ENCODE data around the gene NECAB3. TPM values are rescaled to one million over a fixed set of nuclear protein-coding genes. Genes with fewer than 3 reads are reported as not detected.
A peak's percentile ranks its signal among the peaks of the same experiment; 100 is the strongest.

Gene NECAB3
- total and polyA plus RNA-seq, 2 donors (not counting 3 experiments of a cell fraction or from before 2014, with no cell fraction given), result 18.1 to 22.4 TPM

GRCh38 chr20:33662172-33662571 is 12.1 kb downstream of the NECAB3 start, which contains the start of gene C20orf144:
TSS of gene C20orf144 (plus strand) at chr20:33662327. CDS start at chr20:33662346, 19 bp downstream.
- Histone ChIP-seq H2AFZ (ENCODE audit: low read depth, low read length) (peak within 1 kb of the TSS; percentile 80), H3K27ac (ENCODE audit: insufficient read depth, low read depth, low read length) (peak within 1 kb of the TSS; percentile 43), H3K79me2 (ENCODE audit: control insufficient read depth, insufficient read depth, low read length) (no peaks in the 10 kb centered on the region), H3K4me1 (ENCODE audit: control insufficient read depth, extremely low read depth, insufficient read depth, low read length) (peaks cover 19% of the 10 kb centered on the region), H3K27me3 (ENCODE audit: control insufficient read depth in 2 of 2, insufficient read depth in 2 of 2, low read length in 2 of 2) (no peaks in the 10 kb centered on the region), H4K20me1 (replicated peaks; ENCODE audit: control insufficient read depth, extremely low read depth, insufficient read depth, low read length) (no peaks in the 10 kb centered on the region), H3K9ac (replicated peaks; ENCODE audit: extremely low read depth, insufficient read depth, low read length) (no peak within 1 kb of the TSS), H3K9me1 (replicated peaks; ENCODE audit: control insufficient read depth, extremely low read depth, insufficient read depth, low read length) (no peaks in the 10 kb centered on the region), H3K9me3 (replicated peaks; ENCODE audit: control insufficient read depth, insufficient read depth, low read length) (no peaks in the 10 kb centered on the region), H3K4me3 (replicated peaks in 1 of 3; ENCODE audit: insufficient read depth in 1 of 3, low read depth in 1 of 3, low read length in 3 of 3) (peak within 1 kb of the TSS; percentile 56 to 75 (median 59)), H3K36me3 (ENCODE audit: control insufficient read depth in 2 of 2, extremely low read depth in 1 of 2, insufficient read depth in 2 of 2, low read length in 2 of 2) (no peaks in the 10 kb centered on the region), H3K4me2 (ENCODE audit: insufficient read depth, low read length) (peak within 1 kb of the TSS; percentile 86)
- no peak for FAIRE-seq
- DNase-seq (ENCODE audit: low read depth, low spot score), result no peak
- intact Hi-C loops (cut with micrococcal nuclease), result loop anchor here (10.0 kb wide), 1 partner anchor 333 kb away; the partner anchor contains the start of gene RALY
- dilution Hi-C loops (cut with MboI; ENCODE audit: extremely low pct_ligation_motif_present, low sequenced_read_pairs), result no loop called here
- CTCF ChIA-PET, result no interaction called here
- no TSS peak for BruUV-seq (replicated peaks)
- TF ChIP-seq GATA2 (IDR thresholded peaks at IDR 0.05; ENCODE audit: insufficient read depth, insufficient read length, low read depth, low read length) (no peak), MYC (IDR thresholded peaks at IDR 0.05; ENCODE audit: low read depth, low read length) (no peak)
- POLR2A ChIA-PET, result no interaction called here

- CTCF ChIA-PET, result interaction anchor here (1.1 kb wide), 1 partner anchor 15 kb away, joined by 3 read pairs; no protein-coding TSS in a partner anchor
Measured at GRCh38 chr20:33660685-33661058, 13.6 kb downstream of the NECAB3 start.

More at GRCh38 chr20:33660685-33661058, 13.6 kb downstream of the NECAB3 start:
- H3K9me1 ChIP-seq (replicated peaks; ENCODE audit: control insufficient read depth, extremely low read depth, insufficient read depth, low read length), result no peaks in the 10 kb centered on the region
- POLR2A ChIA-PET, result no interaction called here
- dilution Hi-C loops (cut with MboI; ENCODE audit: extremely low pct_ligation_motif_present, low sequenced_read_pairs), result no loop called here
- no peaks in the 10 kb centered on the region for H3K79me2 ChIP-seq (ENCODE audit: control insufficient read depth, insufficient read depth, low read length)
- peaks cover 11% of the 10 kb centered on the region for H3K4me1 ChIP-seq (ENCODE audit: control insufficient read depth, extremely low read depth, insufficient read depth, low read length)
- no peak overlapping the region for H3K9ac ChIP-seq (replicated peaks; ENCODE audit: extremely low read depth, insufficient read depth, low read length)
- TF ChIP-seq GATA2 (IDR thresholded peaks at IDR 0.05; ENCODE audit: insufficient read depth, insufficient read length, low read depth, low read length) (no peak), POLR2A (IDR thresholded peaks at IDR 0.05; ENCODE audit: low read depth, low read length) (no peak), MAX (IDR thresholded peaks at IDR 0.05; ENCODE audit: insufficient read depth, insufficient read length) (no peak), CTCF (IDR thresholded peaks at IDR 0.05; ENCODE audit: extremely low read depth in 1 of 2, insufficient read depth in 1 of 2, low read depth in 1 of 2, low read length in 2 of 2) (no peak), POLR2AphosphoS5 (IDR thresholded peaks at IDR 0.05; ENCODE audit: insufficient read depth, low read depth, low read length) (no peak), JUN (IDR thresholded peaks at IDR 0.05; ENCODE audit: borderline replicate concordance, insufficient read depth, insufficient read length, low read depth) (no peak), EZH2 (IDR thresholded peaks at IDR 0.05; ENCODE audit: borderline replicate concordance, low read depth, low read length, severe bottlenecking) (no peak), FOS (IDR thresholded peaks at IDR 0.05; ENCODE audit: borderline replicate concordance, insufficient read depth, low read length) (no peak), MYC (IDR thresholded peaks at IDR 0.05; ENCODE audit: low read depth, low read length) (no peak)
- DNase-seq (ENCODE audit: low read depth, low spot score) (no peak), FAIRE-seq (no peak)
- no peaks in the 10 kb centered on the region for H3K9me3 ChIP-seq (replicated peaks; ENCODE audit: control insufficient read depth, insufficient read depth, low read length)
- H3K4me2 ChIP-seq (ENCODE audit: insufficient read depth, low read length), result no peak overlapping the region
- no peak overlapping the region for H3K27ac ChIP-seq (ENCODE audit: insufficient read depth, low read depth, low read length)
- no TSS peak for BruUV-seq (replicated peaks)
- no peak overlapping the region for H2AFZ ChIP-seq (ENCODE audit: low read depth, low read length)
- intact Hi-C loops (cut with micrococcal nuclease), result loop anchor here (10.0 kb wide), 1 partner anchor 334 kb away; the partner anchor contains the start of gene RALY
- no peaks in the 10 kb centered on the region for H4K20me1 ChIP-seq (replicated peaks; ENCODE audit: control insufficient read depth, extremely low read depth, insufficient read depth, low read length)
- no peaks in the 10 kb centered on the region for H3K27me3 ChIP-seq (ENCODE audit: control insufficient read depth in 2 of 2, insufficient read depth in 2 of 2, low read length in 2 of 2)
- H3K36me3 ChIP-seq (ENCODE audit: control insufficient read depth in 2 of 2, extremely low read depth in 1 of 2, insufficient read depth in 2 of 2, low read length in 2 of 2), result no peaks in the 10 kb centered on the region
- H3K4me3 ChIP-seq (replicated peaks in 1 of 3; ENCODE audit: insufficient read depth in 1 of 3, low read depth in 1 of 3, low read length in 3 of 3), result no peak overlapping the region

Measured in endothelial cell of umbilical vein (primary cell).